Gastrocnemius medialis (tissue), 4 donors: ENCODE data around the gene G3BP1. TPM values are rescaled to one million over a fixed set of nuclear protein-coding genes. Genes with fewer than 3 reads are reported as not detected.

Source experiments
- ATAC-seq, 2 donors: fragments of 150-250 bp; one replicate each; pipeline ENCODE4 v1.9.1; 2016
- DNase-seq, 2 donors: peaks; one replicate each; pipeline ENCODE4 v3.0.0-alpha.2; 2019
- H3K27ac ChIP-seq, 4 donors: fragments of 200-600 bp; sonication (generic); 1 replicate in 1 of 4; 2 replicates in 3 of 4; pipeline ENCODE4 v1.5.1; 2016 to 2018; ENCODE audit warnings: mild to moderate bottlenecking in 2 of 4, moderate library complexity in 1 of 4
- H3K27me3 ChIP-seq, 3 donors: fragments of 200-600 bp; sonication (generic) in 2 of 3; 1 replicate in 1 of 3; 2 replicates in 2 of 3; pipeline versions ENCODE4 v1.5.1 to v1.6.0; 2016 to 2019; ENCODE audit warnings: mild to moderate bottlenecking in 1 of 3, moderate library complexity in 1 of 3
- H3K36me3 ChIP-seq, 2 donors: fragments of 200-600 bp; sonication (generic) in 1 of 2; one replicate each; pipeline ENCODE4 v1.5.1; 2017 to 2018
- H3K4me1 ChIP-seq, 2 donors: fragments of 200-600 bp; sonication (generic) in 1 of 2; one replicate each; pipeline ENCODE4 v1.5.1; 2016 to 2017; ENCODE audit warnings: mild to moderate bottlenecking in 2 of 2
- H3K4me3 ChIP-seq, 4 donors: fragments of 200-600 bp; sonication (generic) in 3 of 4; 1 replicate in 1 of 4; 2 replicates in 3 of 4; pipeline ENCODE4 v1.5.1; 2016 to 2019; ENCODE audit warnings: mild to moderate bottlenecking in 2 of 4
- H3K9me3 ChIP-seq, 3 donors: fragments of 200-600 bp; sonication (generic) in 2 of 3; 1 replicate in 1 of 3; 2 replicates in 2 of 3; pipeline ENCODE4 v1.5.1; 2016 to 2019
- CTCF ChIP-seq, 5 experiments: fragments of 450-650 bp in 3 of 5; fragments of 200-600 bp in 2 of 5; sonication (generic) in 2 of 5; IDR thresholded peaks in 4 of 5; conservative IDR thresholded peaks in 1 of 5; 1 replicate in 4 of 5; 2 replicates in 1 of 5; pipeline ENCODE4 v1.5.1; 2016 to 2019; ENCODE audit warnings: antibody characterized with exemption in 5 of 5, mild to moderate bottlenecking in 3 of 5, moderate library complexity in 3 of 5
- POLR2A ChIP-seq, 2 donors: fragments of 450-650 bp; IDR thresholded peaks; one replicate each; pipeline ENCODE4 v1.6.1; 2017; ENCODE audit warnings: antibody characterized with exemption in 2 of 2, mild to moderate bottlenecking in 2 of 2, moderate library complexity in 2 of 2
- in situ Hi-C, 4 donors: fragments of 200-750 bp; cut with MboI; loops; one replicate each; pipeline versions ENCODE4 v1.15.0 to v1.8.0; 2017; ENCODE audit warnings: low sequenced_read_pairs in 4 of 4
- intact Hi-C: fragments of 100-400 bp; cut with DNase I; formaldehyde crosslinking; loops from one replicate; pipeline ENCODE4 v1.15.1; 2023; ENCODE audit warnings: low total_unique reads
- total RNA-seq, 4 donors: library from RNA; depleted of rRNA; stranded (reverse); fragments of >200 nt; gene quantifications; one replicate each; pipeline versions ENCODE4 v1.1.0 to v1.2.3, GENCODE V29; 2016

G3BP1 gene
- total RNA-seq, 4 donors from 2014 or later: 80.5 to 114 (median 108) TPM

DNA sequence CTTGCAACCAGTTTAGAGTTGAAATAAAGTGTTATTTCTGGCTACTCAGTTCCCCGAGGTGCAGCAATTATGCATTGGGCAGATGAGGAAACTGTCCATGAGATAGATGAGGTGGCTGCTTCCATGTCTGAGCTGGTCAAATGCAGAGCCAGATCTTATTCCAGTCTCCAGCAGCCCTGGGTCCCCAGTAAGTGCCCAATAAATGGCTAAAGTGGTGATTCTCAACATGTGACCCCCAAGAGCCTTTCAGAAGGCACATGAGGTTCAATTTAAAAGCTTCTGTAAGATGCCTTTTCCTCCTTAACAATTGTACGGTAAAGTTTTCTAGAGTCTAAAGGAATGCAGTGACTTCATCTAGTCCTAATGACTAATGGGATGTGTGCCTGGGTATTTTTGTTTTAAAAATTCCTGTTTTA is 30.8 kb upstream of the G3BP1 start:
- peak in 2 of 5 experiments; percentile 7 to 32 for TF ChIP-seq CTCF (IDR thresholded peaks at IDR 0.05 in 4 of 5, conservative IDR thresholded peaks at IDR 0.05 in 1 of 5)
- no peak for TF ChIP-seq POLR2A (IDR thresholded peaks at IDR 0.05)
- no peaks in the 10 kb centered on the region for H3K27me3 ChIP-seq
- H3K4me3 ChIP-seq: no peak overlapping the region
- peak overlapping the region in 2 of 4 donors; percentile 3 to 68 for H3K27ac ChIP-seq
- ATAC-seq: peak in 1 of 2 donors; percentile 15
- peaks cover 0 to 9% of the 10 kb centered on the region in 2 donors for H3K36me3 ChIP-seq
- in situ Hi-C loops (loop anchor here (5.0 to 25.0 kb wide), 2 partner anchors 79 to 279 kb away; no protein-coding TSS in a partner anchor), intact Hi-C loops (loop anchor here (1.0 kb wide), 1 partner anchor 82 kb away; no protein-coding TSS in a partner anchor)
- DNase-seq: no peak
- H3K9me3 ChIP-seq: no peaks in the 10 kb centered on the region
- peaks cover 16 to 25% of the 10 kb centered on the region in 2 donors for H3K4me1 ChIP-seq

DNA sequence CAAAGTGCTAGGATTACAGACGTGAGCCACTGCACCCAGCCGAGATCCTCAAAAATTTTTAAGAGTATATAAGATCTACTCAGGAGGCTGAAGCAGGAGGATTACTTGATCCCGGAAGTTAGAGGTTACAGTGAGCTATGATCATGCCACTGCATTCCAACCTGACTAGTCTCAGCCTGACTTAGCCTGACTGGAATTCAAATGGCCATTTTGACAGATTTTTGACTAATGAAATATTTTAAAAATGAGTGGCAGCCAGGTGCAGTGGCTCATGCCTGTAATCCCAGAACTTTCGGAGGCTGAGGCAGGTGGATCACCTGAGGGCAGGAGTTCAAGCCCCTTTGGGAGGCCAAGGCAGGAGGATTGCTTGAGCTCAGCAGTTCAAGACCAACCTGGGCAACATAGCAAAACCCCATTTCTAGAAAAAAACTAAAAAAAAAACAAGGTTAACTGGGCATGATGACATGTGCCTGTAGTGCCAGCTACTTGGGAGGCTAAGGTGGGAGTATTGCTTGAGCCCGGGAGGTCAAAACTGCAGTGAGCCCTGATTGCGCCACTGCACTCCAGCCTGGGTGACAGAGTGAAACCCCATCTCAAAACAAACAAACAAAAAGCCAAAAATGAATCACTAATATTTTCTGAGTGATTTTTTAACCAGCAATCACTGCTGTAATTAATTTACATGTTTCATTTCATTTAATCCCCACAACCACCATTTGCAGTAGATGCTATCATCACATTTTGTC is 29.9 kb upstream of the G3BP1 start:
- Histone ChIP-seq H3K27me3 (no peaks in the 10 kb centered on the region), H3K4me1 (peaks cover 16 to 28% of the 10 kb centered on the region in 2 donors), H3K36me3 (peaks cover 0 to 13% of the 10 kb centered on the region in 2 donors), H3K4me3 (no peak overlapping the region), H3K27ac (no peak overlapping the region), H3K9me3 (no peaks in the 10 kb centered on the region)
- in situ Hi-C loops (loop anchor here (5.0 to 25.0 kb wide), 2 partner anchors 80 to 280 kb away; no protein-coding TSS in a partner anchor), intact Hi-C loops (loop anchor here (2.0 kb wide), 1 partner anchor 295 kb away; the partner anchor contains the start of gene SLC36A1)
- TF ChIP-seq CTCF (IDR thresholded peaks at IDR 0.05 in 4 of 5, conservative IDR thresholded peaks at IDR 0.05 in 1 of 5) (no peak), POLR2A (IDR thresholded peaks at IDR 0.05) (no peak)
- ATAC-seq: no peak
- no peak for DNase-seq

- Histone ChIP-seq H3K36me3 (peaks cover 0 to 13% of the 10 kb centered on the region in 2 donors), H3K4me1 (peaks cover 16 to 28% of the 10 kb centered on the region in 2 donors), H3K9me3 (no peaks in the 10 kb centered on the region), H3K4me3 (no peak overlapping the region), H3K27ac (no peak overlapping the region), H3K27me3 (no peaks in the 10 kb centered on the region)
- TF ChIP-seq POLR2A (IDR thresholded peaks at IDR 0.05) (no peak), CTCF (IDR thresholded peaks at IDR 0.05 in 4 of 5, conservative IDR thresholded peaks at IDR 0.05 in 1 of 5) (peak; percentile 16 to 73 (median 53))
- no peak for ATAC-seq
- in situ Hi-C loops: loop anchor here (5.0 to 25.0 kb wide), 2 partner anchors 81 to 281 kb away; no protein-coding TSS in a partner anchor
- intact Hi-C loops: loop anchor here (2.0 kb wide), 1 partner anchor 296 kb away; the partner anchor contains the start of gene SLC36A1
- DNase-seq: no peak
These were observed 28.9 kb upstream of the G3BP1 start for GRCh38 chr5:151742870-151743294.

DNA sequence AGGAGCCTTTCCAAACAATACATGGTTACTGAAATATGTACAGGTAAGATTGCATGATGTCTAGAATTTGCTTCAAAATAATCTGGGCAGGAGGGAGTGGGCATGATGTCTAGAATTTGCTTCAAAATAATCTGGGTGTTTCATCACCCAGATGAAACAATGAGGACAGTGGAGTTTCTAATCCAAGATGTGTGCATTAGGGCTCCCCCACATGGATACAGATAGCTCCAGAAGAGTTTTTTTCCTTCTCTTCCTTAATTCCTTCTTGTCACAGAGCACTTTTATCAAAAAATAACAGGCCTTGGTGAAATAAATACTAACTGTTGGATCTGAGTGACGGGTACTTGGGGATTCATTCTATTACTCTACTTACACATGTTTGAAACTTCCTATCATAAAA is 28.2 kb upstream of the G3BP1 start:
- DNase-seq (no peak), ATAC-seq (no peak)
- in situ Hi-C loops: loop anchor here (5.0 to 25.0 kb wide), 2 partner anchors 81 to 281 kb away; no protein-coding TSS in a partner anchor
- Histone ChIP-seq H3K27me3 (no peaks in the 10 kb centered on the region), H3K27ac (no peak overlapping the region), H3K4me3 (no peak overlapping the region), H3K4me1 (peaks cover 16 to 28% of the 10 kb centered on the region in 2 donors), H3K36me3 (peaks cover 0 to 13% of the 10 kb centered on the region in 2 donors), H3K9me3 (no peaks in the 10 kb centered on the region)
- no peak for TF ChIP-seq POLR2A (IDR thresholded peaks at IDR 0.05)
- no peak for TF ChIP-seq CTCF (IDR thresholded peaks at IDR 0.05 in 4 of 5, conservative IDR thresholded peaks at IDR 0.05 in 1 of 5)
- intact Hi-C loops: loop anchor here (2.0 kb wide), 1 partner anchor 297 kb away; the partner anchor contains the start of gene SLC36A1
